Stimulated activated memory B cell treated with anti-CD40 and anti-IgM and Interleukin-4, amounts not matched to agents 10 μg/mL and 1 μg/mL and 100 μg/mL, for 72 hours (primary cell): ENCODE data around the gene SFN.
A peak's percentile ranks its signal among the peaks of the same experiment; 100 is the strongest.
"Not testable (repeated sequence)": the region's sequence is repeated elsewhere in the genome, so short reads cannot be mapped to it uniquely, and the experiment has no call there.

ENCODE experiments used
- ATAC-seq: fragments of 150-1000 bp; cut with Tn5 transposase; 2 replicates; pipeline ENCODE4 v1.10.0; 2021
- H3K27ac Mint-ChIP-seq: one replicate; pipeline ENCODE4 v1.8.0; 2022; ENCODE audit warnings: mild to moderate bottlenecking, mixed read lengths
- H3K27me3 Mint-ChIP-seq: one replicate; pipeline ENCODE4 v1.8.0; 2022; ENCODE audit warnings: mixed read lengths
- H3K36me3 Mint-ChIP-seq: one replicate; pipeline ENCODE4 v1.8.0; 2022; ENCODE audit warnings: mixed read lengths
- H3K4me1 Mint-ChIP-seq: one replicate; pipeline ENCODE4 v1.8.0; 2022; ENCODE audit warnings: mixed read lengths
- H3K4me3 Mint-ChIP-seq: one replicate; pipeline ENCODE4 v1.8.0; 2022; ENCODE audit warnings: mild to moderate bottlenecking, moderate library complexity, mixed read lengths
- H3K9me3 Mint-ChIP-seq: one replicate; pipeline ENCODE4 v1.8.0; 2022; ENCODE audit warnings: mixed read lengths

The SFN gene

GRCh38 chr1:26832249-26832960 lies 30.5 kb upstream of the SFN start:
- Mint-ChIP-seq H3K36me3 (peaks cover 56% of the 10 kb centered on the region), H3K9me3 (no peaks in the 10 kb centered on the region), H3K27me3 (no peaks in the 10 kb centered on the region), H3K4me3 (no peak overlapping the region), H3K27ac (peak overlapping the region; percentile 94), H3K4me1 (peaks cover 69% of the 10 kb centered on the region)
- ATAC-seq, result no peak

- Mint-ChIP-seq H3K4me3 (peak overlapping the region; percentile 64), H3K9me3 (no peaks in the 10 kb centered on the region), H3K27ac (peak overlapping the region; percentile 94), H3K36me3 (peaks cover 63% of the 10 kb centered on the region), H3K27me3 (no peaks in the 10 kb centered on the region), H3K4me1 (peaks cover 69% of the 10 kb centered on the region)
- peak; percentile 96 for ATAC-seq
Observed at GRCh38 chr1:26833432-26834405, 29.2 kb upstream of the SFN start.

- not testable (repeated sequence) for H3K27me3 Mint-ChIP-seq, H3K9me3 Mint-ChIP-seq, H3K4me3 Mint-ChIP-seq, ATAC-seq
- Mint-ChIP-seq H3K27ac (peak overlapping the region; percentile 84), H3K36me3 (peaks cover 47% of the 10 kb centered on the region), H3K4me1 (peaks cover 49% of the 10 kb centered on the region)
Observed at GRCh38 chr1:26837665-26838064, 25.3 kb upstream of the SFN start.

GRCh38 chr1:26838474-26839338 lies 24.2 kb upstream of the SFN start:
- peaks cover 38% of the 10 kb centered on the region for H3K36me3 Mint-ChIP-seq
- peak overlapping the region; percentile 84 for H3K27ac Mint-ChIP-seq
- H3K4me3 Mint-ChIP-seq, result peak overlapping the region; percentile 16
- ATAC-seq, result peak; percentile 100
- H3K4me1 Mint-ChIP-seq, result peaks cover 39% of the 10 kb centered on the region
- H3K27me3 Mint-ChIP-seq, result no peaks in the 10 kb centered on the region
- H3K9me3 Mint-ChIP-seq, result no peaks in the 10 kb centered on the region

GRCh38 chr1:26839339-26839722 lies 23.6 kb upstream of the SFN start:
- Mint-ChIP-seq H3K4me1 (peaks cover 32% of the 10 kb centered on the region), H3K4me3 (peak overlapping the region; percentile 16), H3K36me3 (peaks cover 38% of the 10 kb centered on the region), H3K27ac (peak overlapping the region; percentile 84), H3K27me3 (no peaks in the 10 kb centered on the region), H3K9me3 (no peaks in the 10 kb centered on the region)
- peak; percentile 28 for ATAC-seq

GRCh38 chr1:26839779-26840178 lies 23.2 kb upstream of the SFN start:
- H3K27ac Mint-ChIP-seq, result peak overlapping the region; percentile 84
- H3K4me3 Mint-ChIP-seq, result no peak overlapping the region
- no peaks in the 10 kb centered on the region for H3K27me3 Mint-ChIP-seq
- H3K9me3 Mint-ChIP-seq, result no peaks in the 10 kb centered on the region
- ATAC-seq, result no peak
- H3K36me3 Mint-ChIP-seq, result peaks cover 36% of the 10 kb centered on the region
- H3K4me1 Mint-ChIP-seq, result peaks cover 28% of the 10 kb centered on the region

- H3K4me1 Mint-ChIP-seq, result peaks cover 2% of the 10 kb centered on the region
- H3K36me3 Mint-ChIP-seq, result peaks cover 35% of the 10 kb centered on the region
- no peaks in the 10 kb centered on the region for H3K9me3 Mint-ChIP-seq
- ATAC-seq, result no peak
- no peaks in the 10 kb centered on the region for H3K27me3 Mint-ChIP-seq
- no peak overlapping the region for H3K27ac Mint-ChIP-seq
- H3K4me3 Mint-ChIP-seq, result no peak overlapping the region
Observed at GRCh38 chr1:26844424-26845196, 18.3 kb upstream of the SFN start.

- H3K27ac Mint-ChIP-seq, H3K27me3 Mint-ChIP-seq, H3K9me3 Mint-ChIP-seq, H3K4me1 Mint-ChIP-seq, ATAC-seq, H3K4me3 Mint-ChIP-seq: not testable (repeated sequence)
- peaks cover 58% of the 10 kb centered on the region for H3K36me3 Mint-ChIP-seq
Observed at GRCh38 chr1:26847826-26848225, 15.1 kb upstream of the SFN start.

- Mint-ChIP-seq H3K4me1 (no peaks in the 10 kb centered on the region), H3K27ac (no peak overlapping the region), H3K4me3 (no peak overlapping the region), H3K27me3 (no peaks in the 10 kb centered on the region), H3K36me3 (peaks cover 62% of the 10 kb centered on the region), H3K9me3 (no peaks in the 10 kb centered on the region)
- no peak for ATAC-seq
Observed at GRCh38 chr1:26848499-26848898, 14.4 kb upstream of the SFN start.

- Mint-ChIP-seq H3K4me1 (no peaks in the 10 kb centered on the region), H3K9me3 (no peaks in the 10 kb centered on the region), H3K27ac (peak overlapping the region; percentile 3), H3K4me3 (no peak overlapping the region), H3K36me3 (peaks cover 63% of the 10 kb centered on the region), H3K27me3 (no peaks in the 10 kb centered on the region)
- no peak for ATAC-seq
Observed at GRCh38 chr1:26848941-26849774, 13.8 kb upstream of the SFN start.

GRCh38 chr1:26851106-26851684 lies 11.8 kb upstream of the SFN start:
- H3K36me3 Mint-ChIP-seq, result peaks cover 71% of the 10 kb centered on the region
- H3K27ac Mint-ChIP-seq, result peak overlapping the region; percentile 38
- no peak overlapping the region for H3K4me3 Mint-ChIP-seq
- no peaks in the 10 kb centered on the region for H3K4me1 Mint-ChIP-seq
- no peak for ATAC-seq
- no peaks in the 10 kb centered on the region for H3K9me3 Mint-ChIP-seq
- H3K27me3 Mint-ChIP-seq, result no peaks in the 10 kb centered on the region

- Mint-ChIP-seq H3K36me3 (peaks cover 73% of the 10 kb centered on the region), H3K9me3 (no peaks in the 10 kb centered on the region), H3K4me1 (no peaks in the 10 kb centered on the region), H3K27ac (peak overlapping the region; percentile 38), H3K4me3 (no peak overlapping the region), H3K27me3 (no peaks in the 10 kb centered on the region)
- ATAC-seq, result no peak
Observed at GRCh38 chr1:26852701-26853100, 10.2 kb upstream of the SFN start.

- peak; percentile 72 for ATAC-seq
- no peaks in the 10 kb centered on the region for H3K9me3 Mint-ChIP-seq
- H3K4me1 Mint-ChIP-seq, result no peaks in the 10 kb centered on the region
- H3K4me3 Mint-ChIP-seq, result no peak overlapping the region
- H3K36me3 Mint-ChIP-seq, result peaks cover 70% of the 10 kb centered on the region
- H3K27me3 Mint-ChIP-seq, result no peaks in the 10 kb centered on the region
- no peak overlapping the region for H3K27ac Mint-ChIP-seq
Observed at GRCh38 chr1:26853156-26853555, 9.8 kb upstream of the SFN start.
